HepG2 (cell line): ENCODE measurements around the gene OR1M1. TPM values are rescaled to one million over a fixed set of nuclear protein-coding genes. Genes with fewer than 3 reads are reported as not detected.

Source experiments
- AHR ChIP-seq: IDR thresholded peaks from 2 replicates; pipeline ENCODE4 v1.6.1; 2018; ENCODE audit warnings: missing genetic modification reagents, missing compliant biosample characterization
- ELF1 ChIP-seq: sonication (generic); formaldehyde crosslinking; IDR thresholded peaks from 2 replicates; pipeline ENCODE4 v1.4.0; 2020; ENCODE audit warnings: missing genetic modification reagents
- ELK4 ChIP-seq: sonication (generic); formaldehyde crosslinking; IDR thresholded peaks from 2 replicates; pipeline ENCODE4 v1.9.0; 2021; ENCODE audit warnings: missing genetic modification reagents, borderline replicate concordance
- FIP1L1 ChIP-seq: fragments of 200-400 bp; formaldehyde crosslinking; IDR thresholded peaks from 2 replicates; pipeline ENCODE4 v1.6.1; 2018; ENCODE audit warnings: low read depth, mild to moderate bottlenecking, low read length, moderate library complexity, borderline replicate concordance; ENCODE audit not compliant: insufficient read depth
- FOXP4 ChIP-seq: sonication (generic); formaldehyde crosslinking; IDR thresholded peaks from 2 replicates; pipeline ENCODE4 v1.4.0; 2020; ENCODE audit warnings: missing genetic modification reagents
- HOXA5 ChIP-seq: sonication (generic); formaldehyde crosslinking; IDR thresholded peaks from 2 replicates; pipeline ENCODE4 v1.4.0; 2020; ENCODE audit warnings: missing genetic modification reagents
- HOXD1 ChIP-seq: sonication (generic); formaldehyde crosslinking; IDR thresholded peaks from 2 replicates; pipeline ENCODE4 v1.5.0; 2020; ENCODE audit warnings: missing genetic modification reagents
- PHB2 ChIP-seq: fragments of 450-650 bp; IDR thresholded peaks from 2 replicates; pipeline ENCODE4 v1.6.1; 2018; ENCODE audit not compliant: partially characterized antibody
- PHF21A ChIP-seq: sonication (generic); formaldehyde crosslinking; IDR thresholded peaks from 2 replicates; pipeline ENCODE4 v1.5.0; 2020; ENCODE audit warnings: mild to moderate bottlenecking, missing genetic modification reagents
- RBM39 ChIP-seq: fragments of 200-400 bp; formaldehyde crosslinking; IDR thresholded peaks from one replicate; pipeline ENCODE4 v1.6.1; 2018; ENCODE audit warnings: antibody characterized with exemption, mild to moderate bottlenecking, low read depth, low read length; ENCODE audit not compliant: poor library complexity, severe bottlenecking
- SALL2 ChIP-seq: sonication (generic); formaldehyde crosslinking; IDR thresholded peaks from 2 replicates; pipeline ENCODE4 v1.8.1; 2023; ENCODE audit warnings: mild to moderate bottlenecking, missing genetic modification reagents, inconsistent platforms
- SNAPC4 ChIP-seq: sonication (generic); formaldehyde crosslinking; IDR thresholded peaks from 2 replicates; pipeline ENCODE4 v1.4.0; 2020; ENCODE audit warnings: mild to moderate bottlenecking, missing genetic modification reagents
- TCF7 ChIP-seq: sonication (generic); IDR thresholded peaks from 2 replicates; pipeline ENCODE4 v1.6.1; 2016; ENCODE audit warnings: antibody characterized with exemption, low read depth
- XBP1 ChIP-seq: sonication (generic); formaldehyde crosslinking; IDR thresholded peaks from 2 replicates; pipeline ENCODE4 v1.5.0; 2020; ENCODE audit warnings: missing genetic modification reagents
- ZFAT ChIP-seq: sonication (generic); formaldehyde crosslinking; conservative IDR thresholded peaks from 2 replicates; pipeline ENCODE4 v1.8.1; 2023; ENCODE audit warnings: missing genetic modification reagents, inconsistent platforms
- ZNF207 ChIP-seq: fragments of 450-650 bp; IDR thresholded peaks from 2 replicates; pipeline ENCODE4 v1.6.1; 2016; ENCODE audit warnings: antibody characterized with exemption, borderline replicate concordance
- ZNF468 ChIP-seq: sonication (generic); formaldehyde crosslinking; IDR thresholded peaks from 2 replicates; pipeline ENCODE4 v1.8.0; 2022; ENCODE audit warnings: mild to moderate bottlenecking, moderate library complexity, missing genetic modification reagents
- ZNF570 ChIP-seq: sonication (generic); formaldehyde crosslinking; IDR thresholded peaks from 2 replicates; pipeline ENCODE4 v1.4.0; 2020; ENCODE audit warnings: mild to moderate bottlenecking, missing genetic modification reagents, borderline replicate concordance
- ZNF704 ChIP-seq: sonication (generic); formaldehyde crosslinking; IDR thresholded peaks from 2 replicates; pipeline ENCODE4 v1.8.1; 2023; ENCODE audit warnings: mild to moderate bottlenecking, inconsistent platforms, moderate library complexity, missing genetic modification reagents, borderline replicate concordance
- ZNF790 ChIP-seq: sonication (generic); formaldehyde crosslinking; IDR thresholded peaks from 2 replicates; pipeline ENCODE4 v1.8.0; 2022; ENCODE audit warnings: missing genetic modification reagents, mild to moderate bottlenecking, borderline replicate concordance
- ZSCAN12 ChIP-seq: sonication (generic); formaldehyde crosslinking; IDR thresholded peaks from 2 replicates; pipeline ENCODE4 v1.9.0; 2021; ENCODE audit warnings: mild to moderate bottlenecking, missing genetic modification reagents
- polyA plus RNA-seq, 8 experiments: library from polyadenylated mRNA; depleted of rRNA in 3 of 8; stranded (reverse) in 7 of 8; unstranded in 1 of 8; fragments of >200 nt; fragmentation: Illumina TruSeq in 4 of 8; extraction: Trizol in 4 of 8; gene quantifications; 2 replicates each; pipeline versions ENCODE4 v1.2.1 to v1.2.3, GENCODE V29; 2011 to 2016; ENCODE audit warnings: low read depth in 4 of 8, missing spikeins in 1 of 8, mixed read lengths in 1 of 8; ENCODE audit not compliant: insufficient read depth in 1 of 8
- total RNA-seq, 5 experiments: library from RNA; depleted of rRNA; stranded (reverse); fragments of >200 nt; fragmentation: Illumina TruSeq; extraction: Trizol; gene quantifications; 2 replicates each; pipeline ENCODE4 v1.2.3, GENCODE V29; 2016; ENCODE audit warnings: low read depth in 1 of 5

Gene OR1M1
- total and polyA plus RNA-seq, 2 of the 13 experiments (the other 11 are each of a cell fraction or from before 2014, with no cell fraction given): not detected

GRCh38 chr19:9140159-9140874, 53.5 kb downstream of the OR1M1 start, which contains the start of gene ZNF317 (continued):
- TF ChIP-seq ZFAT (CRISPR knock-in tag): no peak
- peak; percentile 57; the same call in 1 of the 2 replicates for TF ChIP-seq PHF21A
- TF ChIP-seq ZNF570: no peak
- peak; percentile 100 for TF ChIP-seq ELF1 (CRISPR knock-in tag)
- TF ChIP-seq AHR (CRISPR knock-in tag): no peak; the same call in 1 of the 2 replicates
- TF ChIP-seq ZNF790 (CRISPR knock-in tag): no peak
- no peak for TF ChIP-seq ZSCAN12 (CRISPR knock-in tag)
- no peak for TF ChIP-seq FIP1L1
- no peak for TF ChIP-seq XBP1 (CRISPR knock-in tag)
- TF ChIP-seq HOXD1: peak; percentile 80
- no peak for TF ChIP-seq ELK4 (CRISPR knock-in tag)
- no peak for TF ChIP-seq ZNF207
- no peak for TF ChIP-seq TCF7
- TF ChIP-seq ZNF468: no peak
- TF ChIP-seq PHB2: no peak
- TF ChIP-seq ZNF704 (CRISPR knock-in tag): 0 out of 2 replicates have a peak, but pooled peaks have one; percentile 69
- no peak for TF ChIP-seq FOXP4 (CRISPR knock-in tag)
- TF ChIP-seq SNAPC4: peak; percentile 78; the same call in 1 of the 2 replicates
- TF ChIP-seq HOXA5 (CRISPR knock-in tag): peak; percentile 78; the same call in 1 of the 2 replicates
- TF ChIP-seq SALL2 (CRISPR knock-in tag): peak; percentile 86; the same call in 1 of the 2 replicates
- TF ChIP-seq RBM39: peak; percentile 64
